ENCODE measurements around the gene KLF13.

Gene KLF13

GRCh38 chr15:31314380-31314779, 12.3 kb upstream of the KLF13 start:
- DNase-seq (ENCODE audit: low read depth in 2 of 3, low spot score in 1 of 3): no peak

GRCh38 chr15:31316135-31316795, 10.4 kb upstream of the KLF13 start:
- no peak for DNase-seq (ENCODE audit: low read depth in 2 of 3, low spot score in 1 of 3)

GRCh38 chr15:31317017-31317416, 9.6 kb upstream of the KLF13 start:
- DNase-seq (ENCODE audit: low read depth in 2 of 3, low spot score in 1 of 3): no peak

- no peak for DNase-seq (ENCODE audit: low read depth in 2 of 3, low spot score in 1 of 3)
These were observed 9.0 kb upstream of the KLF13 start for GRCh38 chr15:31317421-31318327.

GRCh38 chr15:31318429-31318828, 8.2 kb upstream of the KLF13 start:
- DNase-seq (ENCODE audit: low read depth in 2 of 3, low spot score in 1 of 3): no peak

GRCh38 chr15:31320022-31320421, 6.6 kb upstream of the KLF13 start:
- no peak for DNase-seq (ENCODE audit: low read depth in 2 of 3, low spot score in 1 of 3)

- DNase-seq (ENCODE audit: low read depth in 2 of 3, low spot score in 1 of 3): no peak
These were observed 5.2 kb upstream of the KLF13 start for GRCh38 chr15:31321418-31321817.

GRCh38 chr15:31322504-31322903, 4.1 kb upstream of the KLF13 start:
- DNase-seq (ENCODE audit: low read depth in 2 of 3, low spot score in 1 of 3): no peak

- no peak for DNase-seq (ENCODE audit: low read depth in 2 of 3, low spot score in 1 of 3)
These were observed 3.0 kb upstream of the KLF13 start for GRCh38 chr15:31323627-31324026.

- DNase-seq (ENCODE audit: low read depth in 2 of 3, low spot score in 1 of 3): no peak
These were observed 2.4 kb upstream of the KLF13 start for GRCh38 chr15:31324186-31324585.

- no peak for DNase-seq (ENCODE audit: low read depth in 2 of 3, low spot score in 1 of 3)
These were observed 1.6 kb upstream of the KLF13 start for GRCh38 chr15:31324806-31325594.

- DNase-seq (ENCODE audit: low read depth in 2 of 3, low spot score in 1 of 3): peak in 1 of 3 donors; percentile 32
These were observed 960 bp upstream of the KLF13 start for GRCh38 chr15:31325595-31326155.

GRCh38 chr15:31326875-31327668, 437 bp downstream of the KLF13 start:
- DNase-seq (ENCODE audit: low read depth in 2 of 3, low spot score in 1 of 3): peak in 2 of 3 donors; percentile 39 to 58

GRCh38 chr15:31327669-31328427, 1.2 kb downstream of the KLF13 start:
- peak in 2 of 3 donors; percentile 35 to 42 for DNase-seq (ENCODE audit: low read depth in 2 of 3, low spot score in 1 of 3)

GRCh38 chr15:31328428-31328968, 1.9 kb downstream of the KLF13 start:
- DNase-seq (ENCODE audit: low read depth in 2 of 3, low spot score in 1 of 3): peak; percentile 64 to 78 (median 69)

GRCh38 chr15:31328969-31329639, 2.5 kb downstream of the KLF13 start:
- no peak for DNase-seq (ENCODE audit: low read depth in 2 of 3, low spot score in 1 of 3)

GRCh38 chr15:31329640-31330010, 3.0 kb downstream of the KLF13 start:
- no peak for DNase-seq (ENCODE audit: low read depth in 2 of 3, low spot score in 1 of 3)

- no peak for DNase-seq (ENCODE audit: low read depth in 2 of 3, low spot score in 1 of 3)
These were observed 3.6 kb downstream of the KLF13 start for GRCh38 chr15:31330111-31330785.
